IMR-90 (cell line): ENCODE results near the gene WDR37. TPM values are rescaled to one million over a fixed set of nuclear protein-coding genes. Genes with fewer than 3 reads are reported as not detected.

Experiments
- ATAC-seq: fragments of 200-7000 bp; cut with Tn5 transposase; 2 replicates; pipeline ENCODE4 v1.9.1; 2020; ENCODE audit warnings: low read depth, mild to moderate bottlenecking, moderate library complexity
- BruUV-seq: library from RNA; stranded (reverse); fragments of 400-500 nt; replicated peaks from 2 replicates; lab custom pipeline; 2021; lab: Mats Ljungman, UMichigan
- CTCF ChIA-PET: fragments of 300-600 bp; formaldehyde crosslinking; extraction: SDS; loops from one replicate; lab custom pipeline; 2021; ENCODE audit warnings: antibody characterized with exemption; lab: Yijun Ruan, JAX
- POLR2A ChIA-PET: fragments of 300-600 bp; sonication (Branson Sonifier 250); formaldehyde crosslinking; loops from one replicate; lab custom pipeline; 2022; ENCODE audit warnings: antibody characterized with exemption; ENCODE audit not compliant: unreplicated experiment; lab: Charles Lee
- DNase-seq: peaks from one replicate; pipeline ENCODE4 v3.0.0; 2013
- H2AFZ ChIP-seq: replicated peaks from 2 replicates; pipeline ENCODE3; 2013; ENCODE audit warnings: low read length, mild to moderate bottlenecking; ENCODE audit not compliant: poor library complexity
- H2AK5ac ChIP-seq: 2 replicates; pipeline ENCODE4 v1.6.1; 2013; ENCODE audit warnings: low read depth, low read length, inconsistent platforms
- H2AK9ac ChIP-seq: replicated peaks from 2 replicates; pipeline ENCODE3; 2013; ENCODE audit warnings: mild to moderate bottlenecking, low read depth, low read length, moderate library complexity; ENCODE audit not compliant: poor library complexity
- H2BK120ac ChIP-seq: 2 replicates; pipeline ENCODE4 v1.6.1; 2013; ENCODE audit warnings: low read depth, low read length, inconsistent platforms
- H2BK15ac ChIP-seq: 3 replicates; pipeline ENCODE4 v1.6.1; 2013; ENCODE audit warnings: low read depth, low read length, inconsistent platforms
- H2BK20ac ChIP-seq: 2 replicates; pipeline ENCODE4 v1.6.1; 2013; ENCODE audit warnings: low read depth, mild to moderate bottlenecking, inconsistent platforms, low read length, moderate library complexity
- H2BK5ac ChIP-seq: 2 replicates; pipeline ENCODE4 v1.6.1; 2013; ENCODE audit warnings: mild to moderate bottlenecking, low read depth, low read length, inconsistent platforms; ENCODE audit not compliant: poor library complexity, severe bottlenecking
- H3K14ac ChIP-seq: replicated peaks from 2 replicates; pipeline ENCODE4 v1.6.1; 2013; ENCODE audit warnings: low read depth, low read length, inconsistent platforms
- H3K18ac ChIP-seq: 2 replicates; pipeline ENCODE4 v1.6.1; 2013; ENCODE audit warnings: low read depth, low read length, control low read depth
- H3K23ac ChIP-seq: 2 replicates; pipeline ENCODE4 v1.6.1; 2013; ENCODE audit warnings: low read depth, low read length, inconsistent platforms
- H3K27ac ChIP-seq: 2 replicates; pipeline ENCODE4 v1.5.1; 2013; ENCODE audit warnings: mild to moderate bottlenecking, control low read depth, low read length; ENCODE audit not compliant: insufficient read depth
- H3K27me3 ChIP-seq: 2 replicates; pipeline ENCODE4 v1.6.1; 2013; ENCODE audit warnings: low read length; ENCODE audit not compliant: control insufficient read depth, insufficient read depth
- H3K36me3 ChIP-seq: 2 replicates; pipeline ENCODE4 v1.6.1; 2013; ENCODE audit warnings: low read length, mixed read lengths; ENCODE audit not compliant: control insufficient read depth, insufficient read depth
- H3K4ac ChIP-seq: 2 replicates; pipeline ENCODE4 v1.6.1; 2013; ENCODE audit warnings: low read depth, low read length, inconsistent platforms
- H3K4me1 ChIP-seq: 2 replicates; pipeline ENCODE4 v1.6.1; 2013; ENCODE audit warnings: low read length, mixed read lengths; ENCODE audit not compliant: control insufficient read depth, insufficient read depth
- H3K4me2 ChIP-seq: 2 replicates; pipeline ENCODE4 v1.6.1; 2013; ENCODE audit warnings: low read depth, mild to moderate bottlenecking, control low read depth, low read length, moderate library complexity
- H3K4me3 ChIP-seq: 2 replicates; pipeline ENCODE4 v1.5.1; 2013; ENCODE audit warnings: low read depth, mild to moderate bottlenecking, control low read depth, low read length, moderate library complexity; ENCODE audit not compliant: insufficient read depth
- H3K56ac ChIP-seq: 2 replicates; pipeline ENCODE4 v1.6.1; 2013; ENCODE audit warnings: low read length, inconsistent platforms; ENCODE audit not compliant: insufficient read depth; ENCODE audit errors: extremely low read depth
- H3K79me1 ChIP-seq, 2 experiments: 2 replicates each; pipeline ENCODE4 v1.6.1; 2013; ENCODE audit warnings: low read length in 2 of 2, inconsistent platforms in 1 of 2, low read depth in 1 of 2
- H3K9ac ChIP-seq: 2 replicates; pipeline ENCODE4 v1.6.1; 2013; ENCODE audit warnings: low read depth, low read length, control low read depth
- H3K9me1 ChIP-seq: 2 replicates; pipeline ENCODE4 v1.6.1; 2013; ENCODE audit warnings: low read length, inconsistent platforms; ENCODE audit not compliant: insufficient read depth
- H3K9me3 ChIP-seq: 2 replicates; pipeline ENCODE4 v1.6.1; 2013; ENCODE audit warnings: low read length; ENCODE audit not compliant: control insufficient read depth, insufficient read depth
- H4K20me1 ChIP-seq: 2 replicates; pipeline ENCODE4 v1.6.1; 2013; ENCODE audit warnings: low read length, inconsistent platforms; ENCODE audit not compliant: insufficient read depth
- H4K5ac ChIP-seq: 2 replicates; pipeline ENCODE4 v1.6.1; 2013; ENCODE audit warnings: mild to moderate bottlenecking, low read depth, low read length, control low read depth
- H4K8ac ChIP-seq, 2 experiments: 2 replicates each; pipeline ENCODE4 v1.6.1; 2013; ENCODE audit warnings: low read depth in 2 of 2, low read length in 2 of 2, control low read depth in 1 of 2, inconsistent platforms in 1 of 2
- H4K91ac ChIP-seq: 2 replicates; pipeline ENCODE4 v1.6.1; 2013; ENCODE audit warnings: low read depth, low read length, inconsistent platforms; ENCODE audit not compliant: insufficient read depth
- CEBPB ChIP-seq: IDR thresholded peaks from 2 replicates; pipeline ENCODE4 v1.6.1; 2012; ENCODE audit warnings: low read depth, low read length, improper control_type of control experiment
- CTCF ChIP-seq: conservative IDR thresholded peaks from 2 replicates; pipeline ENCODE4 v1.5.1; 2012; ENCODE audit warnings: mild to moderate bottlenecking, low read depth, low read length, improper control_type of control experiment
- MXI1 ChIP-seq: IDR thresholded peaks from 2 replicates; pipeline ENCODE4 v1.6.1; 2012; ENCODE audit warnings: low read depth, mild to moderate bottlenecking, low read length, moderate library complexity, borderline replicate concordance
- NFE2L2 ChIP-seq: fragments of 150-350 bp; IDR thresholded peaks from 2 replicates; pipeline ENCODE4 v1.6.1; 2016; ENCODE audit warnings: low read depth, mild to moderate bottlenecking, low read length
- RAD21 ChIP-seq: IDR thresholded peaks from 2 replicates; pipeline ENCODE4 v1.6.1; 2012; ENCODE audit warnings: low read length, improper control_type of control experiment
- RCOR1 ChIP-seq: IDR thresholded peaks from 2 replicates; pipeline ENCODE4 v1.6.1; 2012; ENCODE audit warnings: mild to moderate bottlenecking, low read length, improper control_type of control experiment; ENCODE audit not compliant: insufficient replicate concordance
- RFX5 ChIP-seq: IDR thresholded peaks from 2 replicates; pipeline ENCODE4 v1.8.0; 2012; ENCODE audit warnings: low read depth, mild to moderate bottlenecking, low read length, moderate library complexity
- WGBS, 2 experiments: methylation state at CpG; one replicate each; pipeline versions ENCODE4 v1.1.5 to v1.1.7; 2013; ENCODE audit warnings: missing lambda C conversion rate in 2 of 2; ENCODE audit not compliant: insufficient read length in 1 of 2; ENCODE audit errors: extremely low coverage in 2 of 2; 5-methylcytosine and 5-hydroxymethylcytosine counted together
- dilution Hi-C: fragments of 300-500 bp; cut with HindIII; formaldehyde crosslinking; loops from one replicate; pipeline ENCODE4 v1.14.3; 2018; ENCODE audit warnings: low sequenced_read_pairs; ENCODE audit not compliant: unreplicated experiment
- in situ Hi-C: fragments of 300-500 bp; cut with MboI; formaldehyde crosslinking; loops from 3 replicates; pipeline ENCODE4 v1.14.3; 2019; ENCODE audit warnings: low sequenced_read_pairs, inconsistent platforms, mixed read lengths
- intact Hi-C: fragments of 100-400 bp; cut with micrococcal nuclease; formaldehyde crosslinking; loops from 2 replicates; pipeline ENCODE4 v1.10.0; 2022
- polyA plus RNA-seq, 3 experiments: library from polyadenylated mRNA; depleted of rRNA; stranded (reverse); fragments of >200 nt; gene quantifications; 2 replicates each; pipeline ENCODE4 v1.2.3, GENCODE V29; 2012; ENCODE audit warnings: low replicate concordance in 1 of 3
- total RNA-seq: library from RNA; depleted of rRNA; stranded (reverse); fragments of >200 nt; gene quantifications from 2 replicates; pipeline ENCODE4 v1.2.3, GENCODE V29; 2012

WDR37 gene
- total and polyA plus RNA-seq, 2 of the 4 experiments (the other 2 are of a cell fraction) = 12.7 to 14.5 TPM

DNA sequence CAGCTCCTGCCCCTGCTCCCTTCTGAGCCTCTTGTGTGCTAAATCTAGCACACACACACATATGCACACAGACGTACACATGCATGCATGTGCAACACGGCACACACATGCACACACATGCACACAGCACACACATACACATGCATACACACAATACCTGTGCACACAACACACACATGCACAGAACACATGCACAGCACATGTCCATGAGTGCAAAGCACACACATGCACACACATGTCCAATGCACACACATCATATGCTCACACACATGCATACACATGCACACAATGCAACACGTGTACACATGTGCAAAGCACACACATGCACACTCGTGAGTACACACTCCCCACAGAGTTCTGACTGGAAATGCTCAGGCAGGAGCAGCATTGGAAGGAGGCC, 115.0 kb downstream of the WDR37 start:
- Histone ChIP-seq H4K20me1 (no peaks in the 10 kb centered on the region), H3K4ac (no peak overlapping the region), H2BK20ac (no peak overlapping the region), H2BK15ac (no peak overlapping the region), H3K14ac (no peak overlapping the region), H3K18ac (no peak overlapping the region), H4K5ac (no peak overlapping the region), H3K9ac (no peak overlapping the region), H2BK120ac (no peak overlapping the region), H3K4me1 (no peaks in the 10 kb centered on the region), H3K4me3 (no peak overlapping the region), H2AK9ac (no peak overlapping the region), H2BK5ac (no peak overlapping the region), H3K27me3 (no peaks in the 10 kb centered on the region; the same call in 1 of the 2 replicates), H2AFZ (peak overlapping the region; percentile 21), H3K27ac (no peak overlapping the region), H3K23ac (no peak overlapping the region), H4K91ac (no peak overlapping the region), H3K9me3 (no peaks in the 10 kb centered on the region), H3K9me1 (no peaks in the 10 kb centered on the region; the same call in 1 of the 2 replicates), H3K79me1 (no peaks in the 10 kb centered on the region), H3K56ac (no peak overlapping the region), H4K8ac (no peak overlapping the region), H3K4me2 (no peak overlapping the region), H2AK5ac (no peak overlapping the region), H3K36me3 (no peaks in the 10 kb centered on the region)
- in situ Hi-C loops (no loop called here), intact Hi-C loops (no loop called here), dilution Hi-C loops (no loop called here)
- BruUV-seq = no TSS peak
- ChIA-PET POLR2A (no interaction called here), CTCF (no interaction called here)
- TF ChIP-seq RCOR1 = no peak
- TF ChIP-seq NFE2L2 = no peak
- TF ChIP-seq RFX5 = no peak
- no peak for TF ChIP-seq MXI1
- TF ChIP-seq CEBPB = no peak
- no peak for TF ChIP-seq RAD21
- no peak for TF ChIP-seq CTCF
- no peak for DNase-seq
- 56% methylated on average over 4 of the region's 4 CpGs; no CpG with 5 or more reads in 1 of the 2 experiments for WGBS, 2 experiments
- ATAC-seq = no peak
